ENCODE data around the gene MRPL22. TPM values are rescaled to one million over a fixed set of nuclear protein-coding genes. Genes with fewer than 3 reads are reported as not detected.

Gene MRPL22
- total RNA-seq, 2 donors from 2014 or later = 25.4 to 30.1 TPM

DNA sequence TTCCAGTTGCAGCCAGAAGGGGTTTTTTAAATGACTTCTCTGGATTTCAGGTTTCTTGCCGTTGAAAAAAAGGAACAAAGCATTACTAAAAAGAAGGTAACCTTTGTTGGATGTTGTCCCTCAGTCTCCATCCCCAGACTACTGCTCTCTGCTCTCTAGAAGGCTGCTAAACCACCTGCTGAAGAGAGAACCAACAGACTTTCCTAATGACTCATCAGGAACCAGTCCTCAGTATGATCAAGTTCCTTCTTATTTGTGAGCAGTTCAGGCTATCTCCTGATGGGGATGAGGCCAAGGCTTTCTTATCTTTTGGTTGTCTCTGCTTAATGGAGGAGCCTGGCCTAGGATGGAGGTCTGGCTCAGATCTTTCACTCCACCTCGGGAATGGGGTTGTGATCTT lies 76.7 kb downstream of the MRPL22 start:
- H3K4me1 ChIP-seq = no peaks in the 10 kb centered on the region
- no peak overlapping the region for H3K4me3 ChIP-seq
- TF ChIP-seq, protein P1, sequence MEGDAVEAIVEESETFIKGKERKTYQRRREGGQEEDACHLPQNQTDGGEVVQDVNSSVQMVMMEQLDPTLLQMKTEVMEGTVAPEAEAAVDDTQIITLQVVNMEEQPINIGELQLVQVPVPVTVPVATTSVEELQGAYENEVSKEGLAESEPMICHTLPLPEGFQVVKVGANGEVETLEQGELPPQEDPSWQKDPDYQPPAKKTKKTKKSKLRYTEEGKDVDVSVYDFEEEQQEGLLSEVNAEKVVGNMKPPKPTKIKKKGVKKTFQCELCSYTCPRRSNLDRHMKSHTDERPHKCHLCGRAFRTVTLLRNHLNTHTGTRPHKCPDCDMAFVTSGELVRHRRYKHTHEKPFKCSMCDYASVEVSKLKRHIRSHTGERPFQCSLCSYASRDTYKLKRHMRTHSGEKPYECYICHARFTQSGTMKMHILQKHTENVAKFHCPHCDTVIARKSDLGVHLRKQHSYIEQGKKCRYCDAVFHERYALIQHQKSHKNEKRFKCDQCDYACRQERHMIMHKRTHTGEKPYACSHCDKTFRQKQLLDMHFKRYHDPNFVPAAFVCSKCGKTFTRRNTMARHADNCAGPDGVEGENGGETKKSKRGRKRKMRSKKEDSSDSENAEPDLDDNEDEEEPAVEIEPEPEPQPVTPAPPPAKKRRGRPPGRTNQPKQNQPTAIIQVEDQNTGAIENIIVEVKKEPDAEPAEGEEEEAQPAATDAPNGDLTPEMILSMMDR (IDR thresholded peaks at IDR 0.05) = no peak

More for the DNA sequence above, 76.7 kb downstream of the MRPL22 start:
- no peak for DNase-seq (ENCODE audit: low spot score)
- no peak overlapping the region for H3K27ac ChIP-seq
- no peaks in the 10 kb centered on the region for H3K36me3 ChIP-seq
- no peaks in the 10 kb centered on the region for H3K9me3 ChIP-seq
- H3K27me3 ChIP-seq = no peaks in the 10 kb centered on the region

Other genes starting within 250 kb of the MRPL22 start
- 10 to 100 TPM; 92.4 to 98.1 TPM for gene LARP1, start 185.7 kb upstream of the MRPL22 start, total RNA-seq
- gene FAXDC2, start 90.5 kb upstream of the MRPL22 start, total RNA-seq = 10 to 100 TPM; 22.1 to 24.6 TPM
- gene CNOT8, start 82.4 kb upstream of the MRPL22 start, total RNA-seq = 10 to 100 TPM; 28.0 to 31.4 TPM
- gene GEMIN5, start 2.9 kb upstream of the MRPL22 start, total RNA-seq = 10 to 100 TPM; 11.3 to 11.5 TPM
- not detected for gene KIF4B, start 72.7 kb downstream of the MRPL22 start, total RNA-seq

All from right atrium auricular region (tissue), 2 donors.